ENCODE results near the gene FAT2.

Gene FAT2

DNA sequence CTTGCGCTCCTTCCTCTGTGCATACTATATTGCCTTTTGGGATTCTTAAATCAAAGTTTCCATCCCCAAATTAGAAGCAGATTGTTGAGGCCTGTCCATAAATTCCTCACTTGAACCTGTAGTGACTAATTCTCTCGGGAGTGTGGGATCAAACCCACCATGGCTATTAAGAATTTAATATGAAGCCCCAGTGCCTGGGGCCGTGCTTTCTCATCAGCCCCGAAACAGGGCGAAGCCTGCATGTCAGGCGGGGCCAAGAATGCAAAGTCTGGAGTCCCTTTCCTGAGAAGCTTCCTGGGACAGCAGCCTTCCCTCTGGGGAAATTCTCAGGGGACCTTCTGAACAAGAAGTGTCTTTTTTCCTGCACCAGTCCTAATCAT, 29.3 kb upstream of the FAT2 start:
- Histone ChIP-seq H3K4me3 (ENCODE audit: low read length) (no peak overlapping the region), H3K36me3 (ENCODE audit: insufficient read depth, low read length) (no peaks in the 10 kb centered on the region), H3K4me1 (ENCODE audit: insufficient read depth, low read length) (peaks cover 6% of the 10 kb centered on the region)

DNA sequence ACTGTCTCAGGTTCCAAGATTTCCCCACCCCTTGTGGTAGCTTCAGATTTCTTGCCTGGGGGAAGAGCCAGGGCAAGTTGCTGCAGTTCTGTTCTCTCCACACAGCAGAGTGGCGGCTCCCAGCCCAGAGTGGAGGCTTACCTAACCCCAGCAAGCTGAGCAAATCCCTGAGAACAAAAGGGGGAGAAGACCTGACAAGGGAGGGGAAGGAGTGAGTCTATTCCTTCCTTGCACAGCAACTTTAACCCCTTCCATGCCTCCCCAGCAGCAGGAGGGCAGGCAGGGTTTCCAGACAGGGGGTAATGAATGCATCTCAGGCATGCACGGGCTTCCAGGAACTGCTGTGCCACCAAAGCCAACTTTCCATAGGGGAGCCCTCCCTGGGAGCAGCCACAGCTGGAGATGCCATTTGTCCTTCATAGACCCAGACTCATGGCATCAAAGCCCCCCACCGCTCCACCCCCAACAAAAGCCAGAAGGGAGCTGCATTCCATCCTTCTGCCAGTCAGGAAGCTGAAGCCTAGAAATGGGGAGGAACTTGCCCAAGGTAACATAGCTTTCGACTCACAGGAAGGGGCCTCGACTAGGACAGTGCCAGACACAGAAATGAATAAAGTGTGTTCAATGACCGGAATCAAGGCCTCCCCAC, 28.8 kb upstream of the FAT2 start:
- Histone ChIP-seq H3K27me3 (ENCODE audit: insufficient read depth, low read length) (peaks cover 6% of the 10 kb centered on the region), H3K36me3 (ENCODE audit: insufficient read depth, low read length) (no peaks in the 10 kb centered on the region), H3K9me3 (ENCODE audit: low read length) (no peaks in the 10 kb centered on the region), H3K4me3 (ENCODE audit: low read length) (no peak overlapping the region), H2AFZ (ENCODE audit: low read depth, low read length) (no peak overlapping the region), H3K4me1 (ENCODE audit: insufficient read depth, low read length) (peaks cover 6% of the 10 kb centered on the region)

More for the DNA sequence above, 29.3 kb upstream of the FAT2 start:
- H3K9me3 ChIP-seq (ENCODE audit: low read length): no peaks in the 10 kb centered on the region
- H2AFZ ChIP-seq (ENCODE audit: low read depth, low read length): no peak overlapping the region
- H3K27me3 ChIP-seq (ENCODE audit: insufficient read depth, low read length): peaks cover 6% of the 10 kb centered on the region

DNA sequence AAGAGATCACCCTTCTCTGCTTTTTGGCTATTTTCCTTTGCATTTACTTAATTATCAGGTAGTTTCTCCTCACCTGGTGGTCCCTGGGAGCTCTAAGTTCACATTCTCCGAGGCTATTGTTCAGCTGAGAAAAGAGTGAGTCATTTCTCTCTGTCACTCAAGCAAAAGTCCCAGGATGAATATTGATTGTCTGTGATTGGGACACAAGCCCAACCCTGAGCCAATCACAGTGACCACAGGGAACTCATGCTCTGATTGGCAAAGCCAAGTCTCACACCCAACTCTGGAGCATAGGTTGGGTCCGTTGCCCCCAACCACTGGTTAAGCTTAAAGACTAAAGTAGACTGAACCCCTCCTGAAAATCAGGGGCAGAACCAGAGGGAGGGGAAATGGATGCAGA, 27.8 kb upstream of the FAT2 start:
- Histone ChIP-seq H3K27me3 (ENCODE audit: insufficient read depth, low read length) (peaks cover 9% of the 10 kb centered on the region), H3K9me3 (ENCODE audit: low read length) (no peaks in the 10 kb centered on the region), H3K36me3 (ENCODE audit: insufficient read depth, low read length) (no peaks in the 10 kb centered on the region), H3K4me1 (ENCODE audit: insufficient read depth, low read length) (peaks cover 6% of the 10 kb centered on the region), H3K4me3 (ENCODE audit: low read length) (no peak overlapping the region), H2AFZ (ENCODE audit: low read depth, low read length) (no peak overlapping the region)

DNA sequence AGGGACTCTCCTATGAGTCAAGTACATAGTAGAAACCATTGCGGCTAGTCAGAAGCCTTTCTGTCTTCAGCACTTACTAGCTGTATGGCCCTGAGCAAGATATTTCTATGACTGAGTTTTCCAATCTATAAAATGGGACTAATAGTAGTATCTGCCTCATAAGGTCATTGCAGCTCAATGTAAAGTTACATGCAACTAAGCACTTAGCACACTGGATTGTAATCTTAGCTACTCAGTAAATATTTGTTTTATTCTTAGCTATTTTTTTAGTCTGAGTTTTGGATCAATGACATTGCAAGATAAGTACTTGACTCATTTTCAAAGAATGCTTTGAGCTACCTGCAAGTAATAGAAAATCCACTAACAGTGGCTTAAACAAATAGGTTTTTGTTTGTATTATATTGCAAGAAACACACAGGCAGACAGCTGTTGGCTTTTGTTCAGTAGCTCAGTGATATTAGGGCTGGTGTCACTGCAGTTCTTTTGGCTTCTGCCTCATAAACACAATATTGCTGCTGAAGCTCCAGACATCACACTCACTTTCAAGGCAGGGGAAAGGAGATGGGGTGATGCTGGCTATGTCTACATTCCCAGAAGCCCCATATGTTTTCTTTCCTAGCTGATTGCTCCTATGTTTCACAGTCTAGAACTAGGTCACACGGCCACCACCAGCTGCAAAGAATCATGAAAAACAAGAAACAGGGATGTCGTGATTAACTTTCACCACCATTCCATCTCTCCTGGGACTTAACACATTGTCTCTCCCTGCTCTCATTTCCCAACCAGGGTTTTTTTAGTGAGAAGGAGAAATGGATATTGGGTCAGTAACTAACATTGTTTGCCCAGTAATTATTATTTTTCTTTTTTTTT, 26.9 kb upstream of the FAT2 start:
- Histone ChIP-seq H3K9me3 (ENCODE audit: low read length) (no peaks in the 10 kb centered on the region), H3K36me3 (ENCODE audit: insufficient read depth, low read length) (no peaks in the 10 kb centered on the region), H3K4me1 (ENCODE audit: insufficient read depth, low read length) (peaks cover 6% of the 10 kb centered on the region), H3K27me3 (ENCODE audit: insufficient read depth, low read length) (peaks cover 9% of the 10 kb centered on the region), H3K4me3 (ENCODE audit: low read length) (no peak overlapping the region), H2AFZ (ENCODE audit: low read depth, low read length) (no peak overlapping the region)

DNA sequence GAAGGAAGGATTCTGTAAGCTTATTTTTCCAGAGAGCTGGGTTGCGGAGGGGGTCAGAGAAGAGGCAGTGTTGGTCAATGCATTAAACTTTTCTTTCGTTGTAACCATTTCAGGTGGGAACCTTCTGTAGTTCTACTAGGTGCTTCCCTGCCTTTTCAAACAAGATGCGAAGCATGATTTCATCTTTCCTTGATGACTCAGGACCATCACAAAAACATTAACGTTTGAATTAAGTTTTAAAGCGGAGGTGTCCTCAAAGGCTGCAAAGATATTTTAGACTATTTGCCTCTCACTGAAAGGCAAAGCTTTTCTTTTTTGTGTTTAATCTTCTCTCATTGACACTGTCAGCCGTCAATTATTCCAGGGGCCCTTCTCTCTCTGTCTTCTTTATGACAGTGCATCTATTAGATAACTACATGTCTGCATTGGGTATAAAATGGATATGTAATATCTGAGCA, 26.3 kb upstream of the FAT2 start:
- H3K4me1 ChIP-seq (ENCODE audit: insufficient read depth, low read length): peaks cover 6% of the 10 kb centered on the region
- no peaks in the 10 kb centered on the region for H3K36me3 ChIP-seq (ENCODE audit: insufficient read depth, low read length)
- no peak overlapping the region for H2AFZ ChIP-seq (ENCODE audit: low read depth, low read length)
- no peaks in the 10 kb centered on the region for H3K9me3 ChIP-seq (ENCODE audit: low read length)
- H3K4me3 ChIP-seq (ENCODE audit: low read length): no peak overlapping the region
- H3K27me3 ChIP-seq (ENCODE audit: insufficient read depth, low read length): peaks cover 7% of the 10 kb centered on the region

DNA sequence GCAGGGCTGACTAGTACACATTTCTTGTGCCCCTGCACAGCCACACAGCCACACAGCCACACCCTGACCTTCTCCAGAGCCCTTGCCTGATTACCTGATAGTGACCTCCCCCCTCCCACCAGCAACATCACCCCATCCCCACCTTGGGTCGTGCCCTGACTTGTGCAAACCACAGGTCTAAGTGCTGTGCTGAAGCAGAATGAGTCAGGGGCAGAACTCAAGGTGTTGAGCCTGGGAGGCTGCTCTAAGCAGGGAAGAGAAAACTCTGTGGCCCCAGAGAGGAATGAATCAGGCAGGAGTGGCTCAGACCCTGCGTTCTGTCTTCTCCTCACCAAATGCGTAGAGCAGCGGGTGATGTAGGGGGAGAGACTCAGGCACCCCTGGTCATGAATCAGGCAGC, 24.3 kb upstream of the FAT2 start:
- Histone ChIP-seq H3K4me3 (ENCODE audit: low read length) (no peak overlapping the region), H3K4me1 (ENCODE audit: insufficient read depth, low read length) (peaks cover 6% of the 10 kb centered on the region), H3K9me3 (ENCODE audit: low read length) (no peaks in the 10 kb centered on the region), H3K27me3 (ENCODE audit: insufficient read depth, low read length) (peaks cover 3% of the 10 kb centered on the region), H2AFZ (ENCODE audit: low read depth, low read length) (no peak overlapping the region), H3K36me3 (ENCODE audit: insufficient read depth, low read length) (no peaks in the 10 kb centered on the region)

DNA sequence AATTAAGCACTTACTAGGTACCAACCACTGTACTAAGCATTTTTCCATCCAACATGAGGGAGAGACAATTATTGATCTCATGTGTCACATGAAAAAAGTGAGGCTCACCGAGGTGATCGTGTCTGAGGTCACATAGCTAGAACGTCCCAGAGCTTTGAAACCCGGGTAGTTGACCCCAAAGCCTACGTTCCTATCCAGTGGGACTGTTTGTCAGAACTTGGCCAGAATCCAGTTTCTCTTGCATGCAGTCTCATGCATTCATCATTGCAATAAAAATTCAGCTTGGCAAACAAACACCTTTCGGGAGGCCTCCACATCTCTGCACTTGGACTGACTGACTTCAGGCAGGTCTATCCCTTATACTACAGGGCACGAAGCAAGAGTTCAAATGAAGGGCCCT, 23.4 kb upstream of the FAT2 start:
- H3K4me1 ChIP-seq (ENCODE audit: insufficient read depth, low read length): peaks cover 2% of the 10 kb centered on the region
- peaks cover 5% of the 10 kb centered on the region for H3K27me3 ChIP-seq (ENCODE audit: insufficient read depth, low read length)
- H3K36me3 ChIP-seq (ENCODE audit: insufficient read depth, low read length): no peaks in the 10 kb centered on the region
- no peaks in the 10 kb centered on the region for H3K9me3 ChIP-seq (ENCODE audit: low read length)
- no peak overlapping the region for H3K4me3 ChIP-seq (ENCODE audit: low read length)
- H2AFZ ChIP-seq (ENCODE audit: low read depth, low read length): no peak overlapping the region

DNA sequence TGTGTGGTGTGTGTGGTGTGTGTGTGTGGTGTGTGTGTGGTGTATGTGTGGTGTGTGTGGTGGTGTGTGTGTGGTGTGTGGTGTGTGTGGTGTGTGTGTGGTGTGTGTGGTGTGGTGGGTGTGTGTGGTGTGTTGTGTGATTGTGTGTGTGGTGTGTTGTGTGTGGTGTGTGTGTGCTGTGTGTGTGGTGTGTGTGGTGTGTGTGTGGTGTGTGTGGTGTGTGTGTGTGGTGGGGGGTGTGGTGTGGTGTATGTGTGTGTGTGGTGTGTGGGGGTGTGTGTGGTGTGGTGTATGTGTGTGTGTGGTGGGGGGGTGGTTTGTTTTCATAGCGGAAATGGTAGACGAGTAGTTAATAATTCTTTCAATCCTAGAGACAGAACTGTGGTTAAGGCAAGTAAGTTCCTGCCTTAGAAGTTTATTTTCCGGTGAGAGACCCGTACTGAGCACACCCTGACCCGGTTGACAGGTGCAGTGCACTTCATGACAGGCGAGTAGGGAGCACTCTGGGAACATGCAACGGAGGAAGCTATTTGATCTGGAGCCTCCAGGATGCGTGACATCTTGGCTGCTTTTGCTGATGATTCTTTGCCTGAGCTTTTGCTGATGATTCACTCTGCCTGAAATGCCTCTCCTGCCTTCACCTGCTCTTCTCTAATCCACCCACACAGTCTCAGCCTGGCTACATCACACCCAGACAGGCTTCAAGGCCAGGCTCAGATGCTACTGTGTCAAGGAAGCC, 21.7 kb upstream of the FAT2 start:
- Histone ChIP-seq H2AFZ (ENCODE audit: low read depth, low read length) (no peak overlapping the region), H3K4me1 (ENCODE audit: insufficient read depth, low read length) (no peaks in the 10 kb centered on the region), H3K36me3 (ENCODE audit: insufficient read depth, low read length) (no peaks in the 10 kb centered on the region), H3K27me3 (ENCODE audit: insufficient read depth, low read length) (peaks cover 5% of the 10 kb centered on the region), H3K4me3 (ENCODE audit: low read length) (no peak overlapping the region), H3K9me3 (ENCODE audit: low read length) (no peaks in the 10 kb centered on the region)

DNA sequence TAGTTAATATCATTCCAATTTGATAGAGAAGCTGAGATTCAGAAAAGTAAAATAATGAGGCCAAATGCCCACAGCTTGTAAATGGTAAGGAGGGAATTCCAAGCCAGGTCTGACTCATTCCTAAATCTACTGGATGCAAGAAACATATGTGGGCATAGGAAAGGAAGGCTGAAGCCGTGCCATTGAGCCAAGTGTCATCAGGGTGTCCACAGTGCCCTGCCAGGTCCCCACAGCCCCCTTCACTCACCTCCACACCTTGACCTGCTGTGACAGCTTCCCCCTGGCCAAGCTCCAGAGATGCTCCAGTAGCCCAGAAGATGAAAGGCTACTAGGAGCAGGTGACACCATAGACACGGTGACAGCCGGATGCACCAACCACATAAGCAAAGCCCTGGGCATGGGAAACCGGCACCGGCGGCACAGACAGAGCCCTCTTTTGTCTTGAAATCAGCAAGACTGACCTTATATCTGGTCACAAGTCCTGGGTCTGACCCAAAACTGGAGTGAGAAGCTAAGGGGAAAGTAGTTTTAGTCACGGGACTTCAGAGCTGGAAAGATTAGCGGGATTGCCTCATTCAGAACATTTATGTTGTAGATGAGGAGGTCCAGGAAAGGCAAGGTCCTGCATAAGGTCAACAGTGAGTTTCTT, 20.1 kb upstream of the FAT2 start:
- Histone ChIP-seq H2AFZ (ENCODE audit: low read depth, low read length) (no peak overlapping the region), H3K27me3 (ENCODE audit: insufficient read depth, low read length) (peaks cover 5% of the 10 kb centered on the region), H3K4me3 (ENCODE audit: low read length) (no peak overlapping the region), H3K9me3 (ENCODE audit: low read length) (no peaks in the 10 kb centered on the region), H3K4me1 (ENCODE audit: insufficient read depth, low read length) (no peaks in the 10 kb centered on the region), H3K36me3 (ENCODE audit: insufficient read depth, low read length) (no peaks in the 10 kb centered on the region)

DNA sequence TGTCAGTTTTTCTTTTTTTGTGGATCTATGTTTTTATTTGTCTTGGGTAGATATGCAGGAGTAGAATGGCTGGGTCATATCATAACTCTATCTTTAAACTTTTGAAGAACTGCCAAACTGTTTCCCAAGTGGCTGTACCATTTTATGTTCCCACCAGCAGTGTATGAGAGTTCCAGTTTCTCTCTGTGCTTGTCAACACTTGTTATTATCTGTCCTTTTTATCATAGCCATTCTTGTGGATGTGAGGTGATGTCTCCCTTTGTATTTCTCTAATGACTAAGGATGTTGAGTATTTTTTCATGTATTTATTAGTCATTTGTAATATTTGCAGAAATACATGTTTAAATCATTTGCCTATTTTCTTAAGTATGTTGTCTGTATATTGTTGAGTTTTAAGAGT, 17.4 kb upstream of the FAT2 start:
- peaks cover 3% of the 10 kb centered on the region for H3K27me3 ChIP-seq (ENCODE audit: insufficient read depth, low read length)
- no peaks in the 10 kb centered on the region for H3K4me1 ChIP-seq (ENCODE audit: insufficient read depth, low read length)
- no peaks in the 10 kb centered on the region for H3K36me3 ChIP-seq (ENCODE audit: insufficient read depth, low read length)
- H3K4me3 ChIP-seq (ENCODE audit: low read length): no peak overlapping the region
- no peak overlapping the region for H2AFZ ChIP-seq (ENCODE audit: low read depth, low read length)
- H3K9me3 ChIP-seq (ENCODE audit: low read length): no peaks in the 10 kb centered on the region

DNA sequence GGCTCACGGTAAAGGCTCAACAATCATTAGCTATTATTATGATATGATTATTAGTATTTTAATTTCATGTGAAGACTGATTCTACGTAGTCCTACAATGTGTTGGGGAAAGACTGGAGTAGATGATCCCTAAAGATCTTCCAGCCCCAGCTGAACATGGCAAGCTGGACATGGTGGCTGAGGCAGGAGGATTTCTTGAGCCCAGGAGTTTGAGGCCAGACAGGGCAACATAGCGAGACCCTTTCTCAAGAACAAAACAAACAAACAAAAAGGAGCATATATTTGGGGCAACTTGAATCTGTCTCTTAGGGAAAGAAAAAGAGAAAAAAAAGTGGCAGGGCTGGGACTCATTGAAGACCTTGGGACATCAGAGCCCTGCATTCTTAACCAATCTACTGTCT, 16.2 kb upstream of the FAT2 start:
- Histone ChIP-seq H3K4me1 (ENCODE audit: insufficient read depth, low read length) (no peaks in the 10 kb centered on the region), H3K27me3 (ENCODE audit: insufficient read depth, low read length) (peaks cover 3% of the 10 kb centered on the region), H3K4me3 (ENCODE audit: low read length) (no peak overlapping the region), H3K9me3 (ENCODE audit: low read length) (no peaks in the 10 kb centered on the region), H3K36me3 (ENCODE audit: insufficient read depth, low read length) (no peaks in the 10 kb centered on the region), H2AFZ (ENCODE audit: low read depth, low read length) (no peak overlapping the region)

DNA sequence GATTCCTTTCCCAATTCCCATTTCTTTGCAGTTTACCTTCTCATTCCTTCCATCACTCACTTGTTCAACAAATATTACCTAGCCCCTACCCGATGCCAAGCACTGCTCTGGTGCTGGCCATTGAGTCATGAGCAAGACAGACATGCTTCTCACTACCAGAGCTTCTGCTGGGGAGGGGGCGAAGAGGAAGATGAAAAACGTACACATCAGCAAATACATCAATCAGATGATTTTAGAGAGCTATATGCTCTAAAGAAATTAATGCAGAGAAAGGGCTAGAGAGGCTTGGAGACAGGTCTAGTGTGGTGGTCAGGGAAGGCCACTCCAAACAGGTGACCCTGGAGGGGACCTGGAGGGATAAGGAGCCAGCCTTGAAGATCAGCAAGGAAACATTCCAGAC, 14.4 kb upstream of the FAT2 start:
- no peak overlapping the region for H2AFZ ChIP-seq (ENCODE audit: low read depth, low read length)
- peaks cover 3% of the 10 kb centered on the region for H3K27me3 ChIP-seq (ENCODE audit: insufficient read depth, low read length)
- H3K9me3 ChIP-seq (ENCODE audit: low read length): no peaks in the 10 kb centered on the region

DNA sequence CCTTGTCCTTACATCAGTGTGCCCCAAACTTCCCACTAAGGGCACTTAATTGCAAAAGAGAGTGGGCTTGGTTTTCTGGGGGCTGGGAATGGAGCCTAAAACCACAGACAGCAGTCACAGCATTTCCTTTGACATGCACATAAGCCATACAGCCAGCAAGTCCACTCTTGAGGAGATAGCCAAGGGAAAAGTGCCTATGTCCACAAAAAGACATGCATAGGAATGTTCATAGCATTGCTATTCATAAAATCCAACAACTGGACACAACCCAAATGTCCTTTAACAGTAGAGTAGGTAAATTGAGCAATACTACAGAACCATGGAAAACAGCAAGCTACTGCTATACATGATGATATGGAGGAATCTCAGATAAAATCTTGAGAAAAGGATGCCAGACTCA, 11.7 kb upstream of the FAT2 start:
- H3K36me3 ChIP-seq (ENCODE audit: insufficient read depth, low read length): no peaks in the 10 kb centered on the region
- no peak overlapping the region for H2AFZ ChIP-seq (ENCODE audit: low read depth, low read length)
- H3K4me1 ChIP-seq (ENCODE audit: insufficient read depth, low read length): no peaks in the 10 kb centered on the region
- no peaks in the 10 kb centered on the region for H3K27me3 ChIP-seq (ENCODE audit: insufficient read depth, low read length)
- no peak overlapping the region for H3K4me3 ChIP-seq (ENCODE audit: low read length)
- no peaks in the 10 kb centered on the region for H3K9me3 ChIP-seq (ENCODE audit: low read length)

More for the DNA sequence above, 14.4 kb upstream of the FAT2 start:
- no peak overlapping the region for H3K4me3 ChIP-seq (ENCODE audit: low read length)
- H3K36me3 ChIP-seq (ENCODE audit: insufficient read depth, low read length): no peaks in the 10 kb centered on the region
- H3K4me1 ChIP-seq (ENCODE audit: insufficient read depth, low read length): no peaks in the 10 kb centered on the region
